Osteocyte (in vitro differentiated cells): Measurements from ENCODE around the gene LPCAT4. TPM values are rescaled to one million over a fixed set of nuclear protein-coding genes. Genes with fewer than 3 reads are reported as not detected.
"Not testable (repeated sequence)": the region's sequence is repeated elsewhere in the genome, so short reads cannot be mapped to it uniquely, and the experiment has no call there.

Experiments
- DNase-seq: peaks from one replicate; pipeline ENCODE4 v3.0.0; 2021; ENCODE audit warnings: mixed read lengths; ENCODE audit not compliant: unreplicated experiment; ENCODE audit errors: extremely low spot score
- H3K27ac Mint-ChIP-seq: one replicate; pipeline ENCODE4 v1.8.0; 2021; ENCODE audit warnings: mild to moderate bottlenecking, mixed read lengths; ENCODE audit not compliant: unreplicated experiment
- H3K27me3 Mint-ChIP-seq: one replicate; pipeline ENCODE4 v1.8.0; 2021; ENCODE audit warnings: mixed read lengths; ENCODE audit not compliant: unreplicated experiment
- H3K36me3 Mint-ChIP-seq: one replicate; pipeline ENCODE4 v1.8.0; 2021; ENCODE audit warnings: mixed read lengths; ENCODE audit not compliant: unreplicated experiment
- H3K4me1 Mint-ChIP-seq: one replicate; pipeline ENCODE4 v1.8.0; 2021; ENCODE audit warnings: mixed read lengths; ENCODE audit not compliant: unreplicated experiment
- H3K4me3 Mint-ChIP-seq: one replicate; pipeline ENCODE4 v1.8.0; 2021; ENCODE audit warnings: mild to moderate bottlenecking, moderate library complexity, mixed read lengths; ENCODE audit not compliant: unreplicated experiment
- H3K9me3 Mint-ChIP-seq: one replicate; pipeline ENCODE4 v1.8.0; 2021; ENCODE audit warnings: mixed read lengths; ENCODE audit not compliant: unreplicated experiment
- CTCF ChIP-seq: fragments of 200-600 bp; sonication (generic); IDR thresholded peaks from 2 replicates; pipeline ENCODE4 v1.5.0; 2021; ENCODE audit warnings: antibody characterized with exemption, mild to moderate bottlenecking, moderate library complexity
- long read RNA-seq: library from polyadenylated mRNA; unstranded; transcript quantifications from one replicate; pipeline ENCODE4 v2.0.0, GENCODE V29; 2021
- total RNA-seq: library from RNA; stranded (reverse); gene quantifications from 2 replicates; pipeline ENCODE4 v1.2.1, GENCODE V29; 2021

Gene LPCAT4
- total RNA-seq = 49.0 and 56.0 TPM in 2 replicates
- long read RNA-seq, partial matches to known transcripts = 5 of 7 reads
- long read RNA-seq, other reads (novel, unspliced or antisense) = 0 of 7 reads

- Mint-ChIP-seq H3K27ac (peak within 1 kb of the TSS; percentile 87), H3K9me3 (no peaks in the 10 kb centered on the region), H3K36me3 (peaks cover 2% of the 10 kb centered on the region), H3K4me3 (peak within 1 kb of the TSS; percentile 97), H3K27me3 (no peaks in the 10 kb centered on the region), H3K4me1 (peaks cover 27% of the 10 kb centered on the region)
- TF ChIP-seq CTCF = peak; percentile 99
- DNase-seq = peak; percentile 96
Measured at GRCh38 chr15:34367101-34368081, at the start of gene LPCAT4. TSS of gene LPCAT4 (minus strand) at chr15:34367196. CDS start at chr15:34367100, 96 bp downstream.

- DNase-seq = peak; percentile 49
Measured at GRCh38 chr15:34409511-34409910, 42.5 kb upstream of the LPCAT4 start.

GRCh38 chr15:34408973-34409372 is 42.0 kb upstream of the LPCAT4 start:
- H3K27ac Mint-ChIP-seq, H3K36me3 Mint-ChIP-seq, H3K4me1 Mint-ChIP-seq, H3K27me3 Mint-ChIP-seq, DNase-seq, H3K4me3 Mint-ChIP-seq, H3K9me3 Mint-ChIP-seq: not testable (repeated sequence)

More at GRCh38 chr15:34409511-34409910, 42.5 kb upstream of the LPCAT4 start:
- H3K36me3 Mint-ChIP-seq, H3K27ac Mint-ChIP-seq, H3K9me3 Mint-ChIP-seq, H3K27me3 Mint-ChIP-seq, H3K4me1 Mint-ChIP-seq, H3K4me3 Mint-ChIP-seq: not testable (repeated sequence)

- H3K36me3 Mint-ChIP-seq, H3K27ac Mint-ChIP-seq, H3K4me3 Mint-ChIP-seq, H3K9me3 Mint-ChIP-seq, H3K4me1 Mint-ChIP-seq, H3K27me3 Mint-ChIP-seq, DNase-seq: not testable (repeated sequence)
Measured at GRCh38 chr15:34403899-34404298, 36.9 kb upstream of the LPCAT4 start.

- not testable (repeated sequence) for H3K4me3 Mint-ChIP-seq, H3K36me3 Mint-ChIP-seq, H3K27me3 Mint-ChIP-seq, H3K9me3 Mint-ChIP-seq, H3K4me1 Mint-ChIP-seq, H3K27ac Mint-ChIP-seq, DNase-seq
Measured at GRCh38 chr15:34403160-34403598, 36.2 kb upstream of the LPCAT4 start.

GRCh38 chr15:34397637-34398259 is 30.8 kb upstream of the LPCAT4 start:
- H3K27ac Mint-ChIP-seq, H3K9me3 Mint-ChIP-seq, DNase-seq, H3K4me1 Mint-ChIP-seq, H3K4me3 Mint-ChIP-seq, H3K27me3 Mint-ChIP-seq, H3K36me3 Mint-ChIP-seq: not testable (repeated sequence)

GRCh38 chr15:34392981-34393380 is 26.0 kb upstream of the LPCAT4 start:
- H3K27me3 Mint-ChIP-seq, H3K9me3 Mint-ChIP-seq, H3K36me3 Mint-ChIP-seq, H3K4me3 Mint-ChIP-seq, DNase-seq, H3K27ac Mint-ChIP-seq, H3K4me1 Mint-ChIP-seq: not testable (repeated sequence)

GRCh38 chr15:34389594-34390086 is 22.6 kb upstream of the LPCAT4 start:
- not testable (repeated sequence) for H3K27me3 Mint-ChIP-seq, H3K27ac Mint-ChIP-seq, H3K36me3 Mint-ChIP-seq, DNase-seq, H3K9me3 Mint-ChIP-seq, H3K4me3 Mint-ChIP-seq, H3K4me1 Mint-ChIP-seq

GRCh38 chr15:34381829-34382521 is 15.0 kb upstream of the LPCAT4 start:
- H3K4me1 Mint-ChIP-seq, H3K27ac Mint-ChIP-seq, H3K36me3 Mint-ChIP-seq, H3K27me3 Mint-ChIP-seq, DNase-seq, H3K9me3 Mint-ChIP-seq, H3K4me3 Mint-ChIP-seq: not testable (repeated sequence)

GRCh38 chr15:34380491-34380890 is 13.5 kb upstream of the LPCAT4 start:
- H3K27ac Mint-ChIP-seq, H3K4me3 Mint-ChIP-seq, H3K36me3 Mint-ChIP-seq, H3K27me3 Mint-ChIP-seq, H3K4me1 Mint-ChIP-seq, H3K9me3 Mint-ChIP-seq: not testable (repeated sequence)
- peak; percentile 32 for DNase-seq
